Measurements from ENCODE around the gene KRTAP10-1.

KRTAP10-1 gene

GRCh38 chr21:44527156-44527982 lies 12.6 kb downstream of the KRTAP10-1 start:
- DNase-seq = no peak

GRCh38 chr21:44526096-44526997 lies 13.6 kb downstream of the KRTAP10-1 start:
- no peak for DNase-seq

GRCh38 chr21:44525391-44526095 lies 14.5 kb downstream of the KRTAP10-1 start:
- no peak for DNase-seq

- no peak for DNase-seq
Observed at GRCh38 chr21:44524414-44525371, 15.3 kb downstream of the KRTAP10-1 start.

- peak; percentile 1 for DNase-seq
Observed at GRCh38 chr21:44523567-44524413, 16.2 kb downstream of the KRTAP10-1 start.

- peak; percentile 0 for DNase-seq
Observed at GRCh38 chr21:44522753-44523204, 17.2 kb downstream of the KRTAP10-1 start.

GRCh38 chr21:44521928-44522752 lies 17.9 kb downstream of the KRTAP10-1 start:
- peak; percentile 0 for DNase-seq

GRCh38 chr21:44521301-44521927 lies 18.6 kb downstream of the KRTAP10-1 start:
- no peak for DNase-seq

- DNase-seq = no peak
Observed at GRCh38 chr21:44520326-44521300, 19.4 kb downstream of the KRTAP10-1 start.

GRCh38 chr21:44519346-44520325 lies 20.4 kb downstream of the KRTAP10-1 start:
- DNase-seq = no peak

- DNase-seq = no peak
Observed at GRCh38 chr21:44518686-44519085, 21.3 kb downstream of the KRTAP10-1 start.

- peak; percentile 9 for DNase-seq
Observed at GRCh38 chr21:44517175-44517899, 22.7 kb downstream of the KRTAP10-1 start.

- DNase-seq = no peak
Observed at GRCh38 chr21:44516828-44517174, 23.2 kb downstream of the KRTAP10-1 start.

GRCh38 chr21:44516342-44516741 lies 23.7 kb downstream of the KRTAP10-1 start:
- no peak for DNase-seq

GRCh38 chr21:44515359-44516165 lies 24.4 kb downstream of the KRTAP10-1 start:
- no peak for DNase-seq

All from NCI-H226 (cell line).